CD4-positive, alpha-beta T cell treated with Interleukin-2 at 100 ng/mL for 4 hours (primary cell): ENCODE data around the gene SGSM2.
"Not testable (repeated sequence)": the region's sequence is repeated elsewhere in the genome, so short reads cannot be mapped to it uniquely, and the experiment has no call there.

Experiments used
- DNase-seq: peaks from one replicate; pipeline ENCODE4 v3.0.0-alpha.2; 2020; ENCODE audit warnings: low spot score

The SGSM2 gene, protein sequence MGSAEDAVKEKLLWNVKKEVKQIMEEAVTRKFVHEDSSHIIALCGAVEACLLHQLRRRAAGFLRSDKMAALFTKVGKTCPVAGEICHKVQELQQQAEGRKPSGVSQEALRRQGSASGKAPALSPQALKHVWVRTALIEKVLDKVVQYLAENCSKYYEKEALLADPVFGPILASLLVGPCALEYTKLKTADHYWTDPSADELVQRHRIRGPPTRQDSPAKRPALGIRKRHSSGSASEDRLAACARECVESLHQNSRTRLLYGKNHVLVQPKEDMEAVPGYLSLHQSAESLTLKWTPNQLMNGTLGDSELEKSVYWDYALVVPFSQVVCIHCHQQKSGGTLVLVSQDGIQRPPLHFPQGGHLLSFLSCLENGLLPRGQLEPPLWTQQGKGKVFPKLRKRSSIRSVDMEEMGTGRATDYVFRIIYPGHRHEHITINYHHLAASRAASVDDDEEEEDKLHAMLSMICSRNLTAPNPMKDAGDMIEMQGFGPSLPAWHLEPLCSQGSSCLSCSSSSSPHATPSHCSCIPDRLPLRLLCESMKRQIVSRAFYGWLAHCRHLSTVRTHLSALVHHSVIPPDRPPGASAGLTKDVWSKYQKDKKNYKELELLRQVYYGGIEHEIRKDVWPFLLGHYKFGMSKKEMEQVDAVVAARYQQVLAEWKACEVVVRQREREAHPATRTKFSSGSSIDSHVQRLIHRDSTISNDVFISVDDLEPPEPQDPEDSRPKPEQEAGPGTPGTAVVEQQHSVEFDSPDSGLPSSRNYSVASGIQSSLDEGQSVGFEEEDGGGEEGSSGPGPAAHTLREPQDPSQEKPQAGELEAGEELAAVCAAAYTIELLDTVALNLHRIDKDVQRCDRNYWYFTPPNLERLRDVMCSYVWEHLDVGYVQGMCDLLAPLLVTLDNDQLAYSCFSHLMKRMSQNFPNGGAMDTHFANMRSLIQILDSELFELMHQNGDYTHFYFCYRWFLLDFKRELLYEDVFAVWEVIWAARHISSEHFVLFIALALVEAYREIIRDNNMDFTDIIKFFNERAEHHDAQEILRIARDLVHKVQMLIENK

GRCh38 chr17:2336852-2337543, at the start of gene SGSM2:
TSS of gene SGSM2 (plus strand) at chr17:2337501. CDS start at chr17:2337689, 188 bp downstream.
- DNase-seq: peak; percentile 64

- no peak for DNase-seq
Measured at GRCh38 chr17:2289878-2290478, 47.3 kb upstream of the SGSM2 start.

DNA sequence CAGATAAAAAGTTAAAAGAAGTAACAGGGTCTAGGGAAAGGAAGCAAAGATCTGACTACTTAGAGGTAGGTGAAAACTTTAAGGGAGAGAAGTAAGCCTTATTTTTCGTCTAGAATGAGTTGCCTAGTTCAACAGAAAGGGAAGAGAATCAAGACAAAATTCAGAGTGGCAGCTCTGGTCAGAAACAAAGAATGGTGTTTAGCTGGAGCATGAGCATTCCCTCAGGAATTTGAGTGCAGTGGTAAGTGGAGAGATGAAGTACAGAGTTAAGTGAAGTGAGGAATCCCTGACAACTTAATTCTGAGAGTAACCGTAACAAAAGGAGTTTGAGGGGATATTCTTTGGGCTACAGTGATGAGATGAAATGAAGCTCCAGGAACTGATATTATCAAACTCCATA, 45.2 kb upstream of the SGSM2 start:
- DNase-seq: no peak

DNA sequence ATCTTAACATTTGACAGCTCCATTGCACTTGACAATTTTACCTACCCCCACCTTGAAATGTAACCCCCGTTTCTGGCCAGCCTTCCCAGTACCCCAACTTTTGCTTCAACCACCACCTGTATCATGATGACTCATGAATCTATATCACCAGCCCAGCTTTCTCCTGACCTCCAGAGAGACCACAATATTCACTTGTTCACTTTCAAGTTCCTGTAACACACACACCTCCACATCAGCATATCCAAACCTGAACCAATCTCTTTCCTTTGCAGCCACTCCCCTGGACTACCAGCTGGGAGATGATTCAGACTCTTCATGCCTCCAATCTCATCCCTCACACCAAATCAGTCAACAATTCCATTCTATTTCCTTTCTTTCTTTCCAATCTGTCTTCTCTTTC, 41.7 kb upstream of the SGSM2 start:
- DNase-seq: no peak

GRCh38 chr17:2297023-2297422, 40.3 kb upstream of the SGSM2 start:
- no peak for DNase-seq

DNA sequence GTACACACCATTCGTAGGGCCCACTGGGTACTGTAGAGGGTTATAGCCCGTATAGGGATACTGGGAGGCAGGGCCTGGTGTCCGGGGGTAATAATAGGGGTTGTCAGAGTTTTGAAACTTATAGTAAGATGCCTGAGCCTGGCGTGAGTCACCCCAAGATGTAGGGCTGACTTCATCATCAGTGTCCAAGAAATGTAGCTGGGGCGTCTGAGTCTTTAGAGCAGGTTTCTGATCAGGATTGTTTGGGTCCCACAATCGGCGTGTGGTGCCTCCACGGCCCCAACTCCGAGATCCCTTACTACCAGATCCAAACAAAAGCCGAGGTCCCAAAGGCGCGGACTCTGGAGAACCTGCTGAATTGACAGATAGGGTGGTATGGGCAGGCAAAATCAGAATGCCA, 38.2 kb upstream of the SGSM2 start:
- DNase-seq: no peak

- no peak for DNase-seq
Measured at GRCh38 chr17:2299756-2300155, 37.5 kb upstream of the SGSM2 start.

DNA sequence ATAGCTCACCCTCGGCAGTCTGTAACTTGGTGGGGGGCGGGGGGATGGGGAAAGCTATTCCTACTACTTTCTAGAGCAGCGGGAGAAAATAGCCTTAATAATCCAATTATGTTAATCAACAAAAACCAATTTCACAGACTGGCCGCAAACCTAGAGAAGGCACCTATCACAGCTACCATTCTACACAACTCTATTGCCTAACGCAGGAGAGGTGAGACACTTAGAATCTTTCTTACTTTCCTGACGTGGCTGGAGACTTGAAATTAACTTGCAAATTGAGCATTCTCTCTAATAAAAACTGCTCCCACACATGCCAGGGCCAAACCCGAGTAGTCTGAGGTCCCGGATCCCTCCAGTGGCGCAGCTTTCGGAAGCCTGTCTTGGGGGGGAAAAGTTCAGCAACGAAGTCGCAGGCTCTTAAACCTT, 34.5 kb upstream of the SGSM2 start:
- DNase-seq: peak; percentile 13

GRCh38 chr17:2303204-2304188, 33.8 kb upstream of the SGSM2 start, which contains the start of the genes SMG6 and SRR:
TSS of gene SMG6 (minus strand) at chr17:2303785. CDS start at chr17:2303720, 65 bp downstream.
TSS of gene SRR (plus strand) at chr17:2303950. CDS start at chr17:2315561, 11,611 bp downstream.
- peak; percentile 94 for DNase-seq

- no peak for DNase-seq
Measured at GRCh38 chr17:2304931-2305330, 32.4 kb upstream of the SGSM2 start.

DNA sequence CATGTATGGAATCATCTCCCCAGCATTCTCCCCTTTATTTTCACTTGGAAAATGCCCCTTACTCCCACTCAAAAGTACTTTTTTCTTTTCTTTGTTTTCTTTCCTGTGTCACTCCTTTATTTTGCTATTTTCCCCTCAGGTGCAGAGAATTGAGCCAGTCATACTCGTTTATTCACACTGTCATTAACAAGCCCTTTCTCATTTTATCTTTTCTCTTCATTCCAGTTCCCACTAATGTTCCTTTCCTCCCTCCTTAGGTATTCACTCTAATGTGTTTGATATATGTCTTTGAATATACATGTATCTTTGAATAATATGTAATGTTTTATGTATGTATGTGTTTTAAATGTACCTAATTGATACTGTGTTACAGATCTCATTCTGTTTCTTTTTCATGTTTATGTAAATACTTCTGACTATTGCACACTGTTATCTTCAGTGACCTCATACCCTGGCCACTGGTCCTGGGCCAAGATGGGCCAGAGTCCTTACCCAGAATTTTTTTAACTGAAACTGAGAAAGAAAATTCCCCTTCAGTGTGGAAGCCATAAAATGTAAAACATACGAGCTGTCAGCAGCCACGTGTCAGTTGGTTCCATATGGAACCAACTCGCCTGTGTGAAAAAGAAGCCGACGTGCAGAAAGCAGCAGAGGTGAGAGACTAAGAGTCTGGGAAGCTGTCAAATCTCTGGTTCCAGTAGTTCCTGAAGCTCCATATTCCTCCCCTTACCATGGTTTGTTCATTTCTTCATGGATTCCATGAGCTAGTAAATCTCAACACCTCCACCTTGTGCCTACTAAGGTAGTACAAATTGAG, 27.8 kb upstream of the SGSM2 start:
- no peak for DNase-seq

- no peak for DNase-seq
Measured at GRCh38 chr17:2312736-2313135, 24.6 kb upstream of the SGSM2 start.

DNA sequence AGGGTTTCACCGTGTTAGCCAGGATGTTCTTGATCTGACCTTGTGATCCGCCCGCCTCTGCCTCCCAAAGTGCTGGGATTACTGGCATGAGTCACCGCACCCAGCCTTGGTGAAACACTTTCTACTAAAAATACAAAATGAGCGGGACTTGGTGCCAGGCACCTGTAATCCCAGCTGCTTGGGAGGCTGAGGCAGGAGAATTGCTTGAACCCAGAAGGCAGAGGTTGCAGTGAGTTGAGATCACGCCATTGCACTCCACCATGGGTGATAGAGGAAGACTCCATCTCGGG, 20.4 kb upstream of the SGSM2 start:
- DNase-seq: not testable (repeated sequence)

GRCh38 chr17:2317796-2318195, 19.5 kb upstream of the SGSM2 start:
- DNase-seq: no peak

- DNase-seq: no peak
Measured at GRCh38 chr17:2319051-2319450, 18.2 kb upstream of the SGSM2 start.

GRCh38 chr17:2321399-2321798, 15.9 kb upstream of the SGSM2 start:
- DNase-seq: no peak

DNA sequence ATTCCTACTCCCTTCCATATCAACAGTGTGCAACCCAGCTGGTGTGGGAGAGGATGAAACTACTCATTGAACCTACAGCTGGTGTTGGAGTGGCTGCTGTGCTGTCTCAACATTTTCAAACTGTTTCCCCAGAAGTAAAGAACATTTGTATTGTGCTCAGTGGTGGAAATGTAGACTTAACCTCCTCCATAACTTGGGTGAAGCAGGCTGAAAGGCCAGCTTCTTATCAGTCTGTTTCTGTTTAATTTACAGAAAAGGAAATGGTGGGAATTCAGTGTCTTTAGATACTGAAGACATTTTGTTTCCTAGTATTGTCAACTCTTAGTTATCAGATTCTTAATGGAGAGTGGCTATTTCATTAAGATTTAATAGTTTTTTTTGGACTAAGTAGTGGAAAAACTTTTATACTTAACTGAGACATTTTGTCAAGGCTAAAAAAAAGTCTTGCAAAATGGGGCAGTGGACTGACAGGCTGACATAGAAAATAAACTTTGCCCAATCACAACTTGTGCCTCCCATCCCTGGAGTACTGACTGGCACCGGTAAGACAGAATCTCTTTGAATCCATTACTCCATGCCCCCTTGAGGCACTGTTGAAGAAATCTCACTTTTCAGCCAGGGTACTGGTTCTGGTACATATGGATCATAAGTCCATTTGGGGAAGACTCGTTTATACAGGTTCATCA, 13.5 kb upstream of the SGSM2 start:
- no peak for DNase-seq

GRCh38 chr17:2331303-2331702, 6.0 kb upstream of the SGSM2 start:
- DNase-seq: no peak

GRCh38 chr17:2335726-2336214, 1.5 kb upstream of the SGSM2 start:
- DNase-seq: no peak
